Neuron (in vitro differentiated cells): ENCODE data around the gene NTRK3.

ENCODE experiments used
- H2AFZ ChIP-seq: one replicate; pipeline ENCODE4 v1.6.1; 2013; ENCODE audit warnings: low read depth, mild to moderate bottlenecking, inconsistent platforms, low read length, moderate library complexity
- H3K27me3 ChIP-seq: one replicate; pipeline ENCODE4 v1.6.1; 2013; ENCODE audit warnings: low read length; ENCODE audit not compliant: insufficient read depth
- H3K36me3 ChIP-seq: one replicate; pipeline ENCODE4 v1.6.1; 2013; ENCODE audit warnings: low read length; ENCODE audit not compliant: insufficient read depth
- H3K4me1 ChIP-seq: one replicate; pipeline ENCODE4 v1.6.1; 2013; ENCODE audit warnings: low read length; ENCODE audit not compliant: insufficient read depth
- H3K4me3 ChIP-seq: 2 replicates; pipeline ENCODE4 v1.5.1; 2013; ENCODE audit warnings: mild to moderate bottlenecking, low read length, moderate library complexity
- H3K9me3 ChIP-seq: one replicate; pipeline ENCODE4 v1.6.1; 2013; ENCODE audit warnings: low read length

NTRK3 gene

GRCh38 chr15:88108991-88109390 lies 147.5 kb downstream of the NTRK3 start:
- Histone ChIP-seq H3K36me3 (no peaks in the 10 kb centered on the region), H3K4me3 (no peak overlapping the region), H3K27me3 (no peaks in the 10 kb centered on the region), H3K9me3 (no peaks in the 10 kb centered on the region), H2AFZ (no peak overlapping the region), H3K4me1 (no peaks in the 10 kb centered on the region)

- Histone ChIP-seq H3K9me3 (no peaks in the 10 kb centered on the region), H3K36me3 (no peaks in the 10 kb centered on the region), H3K27me3 (no peaks in the 10 kb centered on the region), H3K4me3 (no peak overlapping the region), H3K4me1 (no peaks in the 10 kb centered on the region), H2AFZ (no peak overlapping the region)
Measured at GRCh38 chr15:88108477-88108876, 148.1 kb downstream of the NTRK3 start.

- no peaks in the 10 kb centered on the region for H3K4me1 ChIP-seq
- no peaks in the 10 kb centered on the region for H3K36me3 ChIP-seq
- no peak overlapping the region for H2AFZ ChIP-seq
- no peak overlapping the region for H3K4me3 ChIP-seq
- no peaks in the 10 kb centered on the region for H3K9me3 ChIP-seq
- H3K27me3 ChIP-seq: no peaks in the 10 kb centered on the region
Measured at GRCh38 chr15:88106074-88106473, 150.5 kb downstream of the NTRK3 start.

GRCh38 chr15:88104357-88104756 lies 152.2 kb downstream of the NTRK3 start:
- no peaks in the 10 kb centered on the region for H3K4me1 ChIP-seq
- no peaks in the 10 kb centered on the region for H3K9me3 ChIP-seq
- H3K4me3 ChIP-seq: no peak overlapping the region
- H3K27me3 ChIP-seq: no peaks in the 10 kb centered on the region
- H2AFZ ChIP-seq: no peak overlapping the region
- H3K36me3 ChIP-seq: no peaks in the 10 kb centered on the region

GRCh38 chr15:88100181-88100580 lies 156.4 kb downstream of the NTRK3 start:
- no peaks in the 10 kb centered on the region for H3K9me3 ChIP-seq
- H3K4me1 ChIP-seq: no peaks in the 10 kb centered on the region
- no peaks in the 10 kb centered on the region for H3K27me3 ChIP-seq
- H2AFZ ChIP-seq: no peak overlapping the region
- H3K4me3 ChIP-seq: no peak overlapping the region
- H3K36me3 ChIP-seq: no peaks in the 10 kb centered on the region

- Histone ChIP-seq H2AFZ (no peak overlapping the region), H3K27me3 (no peaks in the 10 kb centered on the region)
Measured at GRCh38 chr15:88098361-88098760, 158.2 kb downstream of the NTRK3 start.

GRCh38 chr15:88091444-88092016 lies 165.0 kb downstream of the NTRK3 start:
- H3K4me1 ChIP-seq: no peaks in the 10 kb centered on the region
- no peaks in the 10 kb centered on the region for H3K27me3 ChIP-seq
- no peaks in the 10 kb centered on the region for H3K9me3 ChIP-seq
- no peak overlapping the region for H3K4me3 ChIP-seq
- no peaks in the 10 kb centered on the region for H3K36me3 ChIP-seq
- H2AFZ ChIP-seq: no peak overlapping the region

More at GRCh38 chr15:88098361-88098760, 158.2 kb downstream of the NTRK3 start:
- no peaks in the 10 kb centered on the region for H3K4me1 ChIP-seq
- no peaks in the 10 kb centered on the region for H3K9me3 ChIP-seq
- no peaks in the 10 kb centered on the region for H3K36me3 ChIP-seq
- no peak overlapping the region for H3K4me3 ChIP-seq

- H3K27me3 ChIP-seq: no peaks in the 10 kb centered on the region
- H3K4me1 ChIP-seq: no peaks in the 10 kb centered on the region
- H2AFZ ChIP-seq: no peak overlapping the region
- H3K36me3 ChIP-seq: no peaks in the 10 kb centered on the region
- no peaks in the 10 kb centered on the region for H3K9me3 ChIP-seq
- H3K4me3 ChIP-seq: no peak overlapping the region
Measured at GRCh38 chr15:88090481-88091011, 166.0 kb downstream of the NTRK3 start.

- Histone ChIP-seq H3K4me3 (no peak overlapping the region), H3K4me1 (no peaks in the 10 kb centered on the region), H2AFZ (no peak overlapping the region), H3K27me3 (no peaks in the 10 kb centered on the region), H3K36me3 (no peaks in the 10 kb centered on the region), H3K9me3 (no peaks in the 10 kb centered on the region)
Measured at GRCh38 chr15:88089731-88090130, 166.8 kb downstream of the NTRK3 start.

GRCh38 chr15:88089024-88089620 lies 167.4 kb downstream of the NTRK3 start:
- Histone ChIP-seq H3K36me3 (no peaks in the 10 kb centered on the region), H3K4me3 (no peak overlapping the region)

GRCh38 chr15:88083811-88084760 lies 172.5 kb downstream of the NTRK3 start:
- H3K36me3 ChIP-seq: no peaks in the 10 kb centered on the region
- no peak overlapping the region for H3K4me3 ChIP-seq
- H3K4me1 ChIP-seq: no peaks in the 10 kb centered on the region
- no peak overlapping the region for H2AFZ ChIP-seq
- no peaks in the 10 kb centered on the region for H3K9me3 ChIP-seq
- no peaks in the 10 kb centered on the region for H3K27me3 ChIP-seq

More at GRCh38 chr15:88089024-88089620, 167.4 kb downstream of the NTRK3 start:
- Histone ChIP-seq H3K4me1 (no peaks in the 10 kb centered on the region), H2AFZ (no peak overlapping the region), H3K27me3 (no peaks in the 10 kb centered on the region), H3K9me3 (no peaks in the 10 kb centered on the region)

GRCh38 chr15:88080616-88081015 lies 175.9 kb downstream of the NTRK3 start:
- Histone ChIP-seq H3K4me1 (no peaks in the 10 kb centered on the region), H3K36me3 (no peaks in the 10 kb centered on the region), H3K4me3 (no peak overlapping the region), H3K27me3 (no peaks in the 10 kb centered on the region), H3K9me3 (no peaks in the 10 kb centered on the region), H2AFZ (no peak overlapping the region)
